ENCODE data around the gene ITGA11. TPM values are rescaled to one million over a fixed set of nuclear protein-coding genes. Genes with fewer than 3 reads are reported as not detected.

The ITGA11 gene
- total and polyA plus RNA-seq, 5 donors: 11.6 to 34.0 (median 20.4) TPM

GRCh38 chr15:68321229-68321628 lies 110.7 kb downstream of the ITGA11 start:
- WGBS: 89% methylated on average over 7 of the region's 7 CpGs
- DNase-seq: no peak
- no peak overlapping the region for H3K4me3 ChIP-seq (ENCODE audit: low read length)
- no peak overlapping the region for H3K27ac ChIP-seq (ENCODE audit: low read length)
- intact Hi-C loops (cut with DNase I): no loop called here
- no peak for ATAC-seq
- no peaks in the 10 kb centered on the region for H3K27me3 ChIP-seq (ENCODE audit: control insufficient read depth, insufficient read depth)
- H3K9me3 ChIP-seq (ENCODE audit: control insufficient read depth, low read length): no peaks in the 10 kb centered on the region
- no peaks in the 10 kb centered on the region for H3K4me1 ChIP-seq (ENCODE audit: control insufficient read depth, insufficient read depth, low read length)

DNA sequence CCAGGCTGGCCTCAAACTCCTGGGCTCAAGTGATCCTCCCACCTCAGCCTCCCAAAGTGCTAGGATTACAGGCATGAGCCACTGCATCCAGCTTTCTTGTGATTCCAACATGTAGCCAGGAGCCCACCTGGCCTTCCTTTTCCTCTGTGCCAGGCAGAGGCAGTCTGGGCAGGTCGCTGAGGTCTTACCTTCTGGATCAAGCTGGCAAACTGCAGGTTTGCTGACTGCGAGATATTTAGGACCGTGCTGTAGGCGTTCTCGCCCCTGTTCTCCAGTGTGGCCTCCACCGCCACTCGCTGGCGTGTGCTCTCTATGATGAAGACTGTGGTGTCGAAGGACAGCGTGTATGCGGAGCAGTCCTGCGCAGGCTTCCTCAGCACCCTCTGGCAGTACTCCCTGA lies 112.0 kb downstream of the ITGA11 start:
- Histone ChIP-seq H3K9me3 (ENCODE audit: control insufficient read depth, low read length) (no peaks in the 10 kb centered on the region), H3K27me3 (ENCODE audit: control insufficient read depth, insufficient read depth) (no peaks in the 10 kb centered on the region), H3K4me3 (ENCODE audit: low read length) (no peak overlapping the region), H3K4me1 (ENCODE audit: control insufficient read depth, insufficient read depth, low read length) (no peaks in the 10 kb centered on the region), H3K27ac (ENCODE audit: low read length) (no peak overlapping the region)
- 97% methylated on average over 12 of the region's 12 CpGs for WGBS
- DNase-seq (peak in 1 of 3 donors; percentile 27), ATAC-seq (no peak)
- intact Hi-C loops (cut with DNase I): no loop called here

- WGBS: 89% methylated on average over 18 of the region's 18 CpGs
- no peak for ATAC-seq
- intact Hi-C loops (cut with DNase I): no loop called here
These were observed 112.7 kb downstream of the ITGA11 start for GRCh38 chr15:68318931-68319909.

DNA sequence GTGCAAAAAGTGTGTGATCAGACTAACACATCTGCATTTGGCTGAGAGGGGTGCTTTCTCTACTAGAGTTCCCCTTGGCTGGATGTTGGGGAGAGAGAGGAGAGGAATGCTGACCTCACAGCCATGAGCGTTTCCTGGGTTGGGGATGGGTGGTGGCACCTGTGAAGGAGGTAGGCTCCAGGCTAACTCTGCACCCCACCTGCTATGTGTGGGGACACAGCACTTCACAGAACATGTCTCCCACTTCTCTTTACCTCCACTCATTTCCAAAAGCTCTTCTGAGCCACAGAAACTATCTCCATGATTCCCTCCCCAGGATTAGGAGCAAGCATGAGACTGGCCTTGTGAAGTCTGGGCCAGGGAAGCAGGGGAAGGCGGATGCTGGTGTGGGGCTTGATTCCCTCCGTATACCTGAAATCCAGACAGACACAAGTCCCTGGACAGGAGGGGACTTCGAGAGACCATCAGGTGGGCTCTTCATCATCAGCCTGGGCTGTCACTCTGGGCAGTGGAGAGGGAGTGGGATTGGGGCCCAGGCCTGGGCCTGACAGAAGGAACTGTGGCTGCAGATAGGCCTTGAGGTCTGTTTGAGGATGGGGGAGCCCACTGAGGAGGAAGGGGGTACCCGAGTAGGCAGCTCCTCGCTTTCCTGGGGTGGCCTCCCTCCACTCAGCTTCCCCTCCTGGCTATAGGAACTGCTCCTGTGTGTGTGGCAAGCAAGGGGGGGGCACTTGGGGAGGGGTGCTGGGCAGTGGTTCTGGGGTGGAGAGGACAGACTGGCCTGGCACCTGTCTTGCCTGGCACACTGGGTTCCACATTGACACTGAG lies 113.7 kb downstream of the ITGA11 start:
- H3K27ac ChIP-seq (ENCODE audit: low read length): no peak overlapping the region
- intact Hi-C loops (cut with DNase I): no loop called here
- ATAC-seq: no peak

More at GRCh38 chr15:68318931-68319909, 112.7 kb downstream of the ITGA11 start:
- Histone ChIP-seq H3K9me3 (ENCODE audit: control insufficient read depth, low read length) (no peaks in the 10 kb centered on the region), H3K4me1 (ENCODE audit: control insufficient read depth, insufficient read depth, low read length) (no peaks in the 10 kb centered on the region), H3K27ac (ENCODE audit: low read length) (no peak overlapping the region), H3K4me3 (ENCODE audit: low read length) (no peak overlapping the region), H3K27me3 (ENCODE audit: control insufficient read depth, insufficient read depth) (no peaks in the 10 kb centered on the region)
- DNase-seq: peak in 1 of 3 donors; percentile 28

DNA sequence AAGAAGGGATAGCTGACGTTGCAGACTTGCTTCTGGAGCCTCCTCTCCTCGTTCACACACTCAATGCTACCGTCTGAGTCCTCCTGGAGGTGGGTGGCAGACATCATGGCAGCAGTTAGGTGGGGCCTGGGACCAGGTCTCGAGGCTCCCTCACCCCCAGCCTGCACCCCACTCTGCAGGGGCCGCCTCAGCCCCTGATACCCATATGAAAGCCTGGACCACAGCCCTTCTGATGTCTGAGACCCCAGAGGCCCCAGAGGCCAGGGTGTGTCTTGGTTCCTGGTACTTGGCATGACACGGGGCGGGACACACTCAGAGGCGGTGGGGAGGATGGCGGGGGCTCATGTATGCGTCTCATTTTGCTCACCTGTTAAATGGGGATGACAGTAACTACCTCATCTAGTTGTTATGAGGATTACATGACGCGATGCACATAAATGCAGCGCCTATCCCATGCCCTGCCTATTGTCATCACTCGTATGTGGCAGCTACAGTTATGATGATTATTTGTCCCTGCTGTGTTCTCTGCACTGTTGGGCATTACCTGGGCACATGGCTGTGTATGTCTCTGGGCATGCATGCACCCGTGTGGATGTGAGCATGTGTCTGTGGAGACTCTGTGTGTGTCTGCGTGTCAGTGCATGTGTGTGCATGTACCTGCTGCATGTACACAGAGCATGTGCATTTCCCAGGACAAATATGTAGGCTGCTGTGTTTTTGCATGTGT lies 114.5 kb downstream of the ITGA11 start:
- intact Hi-C loops (cut with DNase I): no loop called here
- no peak for ATAC-seq
- 93% methylated on average over 16 of the region's 16 CpGs for WGBS

More for the DNA sequence above, 113.7 kb downstream of the ITGA11 start:
- H3K4me1 ChIP-seq (ENCODE audit: control insufficient read depth, insufficient read depth, low read length): no peaks in the 10 kb centered on the region
- H3K27me3 ChIP-seq (ENCODE audit: control insufficient read depth, insufficient read depth): no peaks in the 10 kb centered on the region
- no peaks in the 10 kb centered on the region for H3K9me3 ChIP-seq (ENCODE audit: control insufficient read depth, low read length)
- WGBS: 95% methylated on average over 6 of the region's 6 CpGs
- peak in 1 of 3 donors; percentile 4 for DNase-seq
- H3K4me3 ChIP-seq (ENCODE audit: low read length): no peak overlapping the region

DNA sequence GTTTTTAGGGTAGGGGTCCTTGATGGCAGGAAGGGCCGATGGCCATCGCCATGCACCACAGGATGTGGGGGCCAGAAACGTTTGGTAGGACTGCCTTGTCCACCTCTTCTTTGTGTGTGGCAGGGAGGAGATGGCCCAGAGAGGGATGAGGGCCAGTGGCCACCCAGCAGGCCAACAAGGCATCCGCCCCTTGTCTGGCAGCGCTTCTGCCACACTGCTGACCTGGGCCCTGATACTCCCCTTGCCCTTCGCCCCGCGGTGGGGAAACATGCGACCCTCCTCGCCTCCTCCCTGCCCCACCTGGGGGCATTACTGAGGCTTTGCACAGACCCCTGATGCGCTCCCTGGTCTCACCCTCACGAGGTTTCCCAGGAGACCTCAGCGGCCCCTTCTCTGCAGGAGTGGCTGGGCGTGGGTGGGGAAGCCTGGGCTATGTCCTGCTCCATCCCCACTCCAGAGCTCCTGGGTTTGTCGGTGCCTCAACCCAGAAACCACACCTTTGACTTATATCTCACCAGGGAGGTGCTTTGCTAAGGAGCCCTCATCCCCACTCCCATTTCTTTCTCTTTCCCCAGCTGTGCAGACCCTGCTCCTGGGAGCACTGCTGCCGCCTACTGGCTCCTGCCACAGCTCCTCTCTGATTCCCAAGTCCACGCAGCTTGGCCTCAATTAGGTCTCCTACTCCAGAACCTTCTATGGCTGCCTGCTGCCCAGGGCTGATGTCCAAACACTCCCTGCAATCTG lies 115.7 kb downstream of the ITGA11 start:
- H3K27ac ChIP-seq (ENCODE audit: low read length): no peak overlapping the region
- no peak overlapping the region for H3K4me3 ChIP-seq (ENCODE audit: low read length)
- no peak for DNase-seq
- WGBS: 68% methylated on average over 17 of the region's 17 CpGs
- no peaks in the 10 kb centered on the region for H3K4me1 ChIP-seq (ENCODE audit: control insufficient read depth, insufficient read depth, low read length)
- intact Hi-C loops (cut with DNase I): no loop called here
- H3K9me3 ChIP-seq (ENCODE audit: control insufficient read depth, low read length): no peaks in the 10 kb centered on the region
- ATAC-seq: peak in 1 of 2 donors; percentile 4
- no peaks in the 10 kb centered on the region for H3K27me3 ChIP-seq (ENCODE audit: control insufficient read depth, insufficient read depth)

More for the DNA sequence above, 114.5 kb downstream of the ITGA11 start:
- Histone ChIP-seq H3K4me1 (ENCODE audit: control insufficient read depth, insufficient read depth, low read length) (no peaks in the 10 kb centered on the region), H3K27ac (ENCODE audit: low read length) (no peak overlapping the region), H3K27me3 (ENCODE audit: control insufficient read depth, insufficient read depth) (no peaks in the 10 kb centered on the region), H3K9me3 (ENCODE audit: control insufficient read depth, low read length) (no peaks in the 10 kb centered on the region), H3K4me3 (ENCODE audit: low read length) (no peak overlapping the region)
- no peak for DNase-seq

DNA sequence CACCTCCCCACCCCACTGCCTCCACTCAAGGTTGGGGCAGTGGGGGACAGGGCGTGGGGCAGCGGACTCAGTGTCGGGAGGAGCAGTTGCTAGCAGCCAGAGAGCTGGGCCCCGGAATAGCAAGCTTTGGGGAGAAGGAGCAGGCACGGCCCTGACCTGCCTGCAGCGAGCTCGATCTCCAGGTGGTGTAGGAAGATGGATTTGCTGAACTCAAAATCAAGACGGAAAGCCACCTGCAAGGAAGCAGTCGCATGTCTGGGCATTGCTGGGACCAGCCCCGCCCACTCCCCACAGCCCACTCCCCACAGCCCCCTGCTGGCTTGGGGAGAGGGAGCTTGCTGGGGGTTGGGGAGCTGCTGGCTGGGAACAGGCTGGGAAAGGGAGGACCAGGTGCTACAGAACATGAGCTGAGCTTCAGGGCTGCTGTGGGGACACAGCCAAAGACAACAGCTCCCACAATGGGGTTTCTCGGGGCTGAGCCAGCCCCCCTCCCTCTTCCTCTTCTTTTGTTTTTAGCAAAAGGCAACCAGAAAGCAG lies 116.4 kb downstream of the ITGA11 start:
- intact Hi-C loops (cut with DNase I): no loop called here
- Histone ChIP-seq H3K4me3 (ENCODE audit: low read length) (no peak overlapping the region), H3K4me1 (ENCODE audit: control insufficient read depth, insufficient read depth, low read length) (no peaks in the 10 kb centered on the region), H3K27me3 (ENCODE audit: control insufficient read depth, insufficient read depth) (no peaks in the 10 kb centered on the region), H3K27ac (ENCODE audit: low read length) (no peak overlapping the region), H3K9me3 (ENCODE audit: control insufficient read depth, low read length) (no peaks in the 10 kb centered on the region)
- 76% methylated on average over 11 of the region's 11 CpGs for WGBS
- DNase-seq (no peak), ATAC-seq (peak in 1 of 2 donors; percentile 63)

DNA sequence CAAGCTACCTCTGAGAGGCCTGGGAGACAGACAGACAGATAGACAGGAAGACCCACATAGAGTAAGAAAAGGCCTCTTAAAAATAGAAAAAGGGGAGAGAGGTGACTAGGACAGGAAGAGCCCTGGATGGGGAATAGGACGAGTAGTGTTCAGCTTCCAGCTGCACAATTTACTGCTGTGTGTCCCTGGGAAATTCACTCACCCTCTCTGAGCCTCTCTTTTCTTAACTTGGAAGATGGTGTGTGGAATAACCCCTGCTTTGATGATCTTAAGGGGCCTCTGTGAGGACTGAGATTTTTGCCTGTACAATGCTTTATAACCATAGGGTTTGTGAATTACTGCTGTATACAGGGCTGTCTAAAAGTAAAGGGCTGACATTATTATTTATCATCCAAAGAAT lies 116.9 kb downstream of the ITGA11 start:
- H3K27me3 ChIP-seq (ENCODE audit: control insufficient read depth, insufficient read depth): no peaks in the 10 kb centered on the region
- H3K27ac ChIP-seq (ENCODE audit: low read length): no peak overlapping the region
- intact Hi-C loops (cut with DNase I): no loop called here
- no peak for ATAC-seq
- no peaks in the 10 kb centered on the region for H3K4me1 ChIP-seq (ENCODE audit: control insufficient read depth, insufficient read depth, low read length)
- no peak overlapping the region for H3K4me3 ChIP-seq (ENCODE audit: low read length)
- no peak for DNase-seq
- 74% methylated on average over 1 of the region's 1 CpG for WGBS
- H3K9me3 ChIP-seq (ENCODE audit: control insufficient read depth, low read length): no peaks in the 10 kb centered on the region

DNA sequence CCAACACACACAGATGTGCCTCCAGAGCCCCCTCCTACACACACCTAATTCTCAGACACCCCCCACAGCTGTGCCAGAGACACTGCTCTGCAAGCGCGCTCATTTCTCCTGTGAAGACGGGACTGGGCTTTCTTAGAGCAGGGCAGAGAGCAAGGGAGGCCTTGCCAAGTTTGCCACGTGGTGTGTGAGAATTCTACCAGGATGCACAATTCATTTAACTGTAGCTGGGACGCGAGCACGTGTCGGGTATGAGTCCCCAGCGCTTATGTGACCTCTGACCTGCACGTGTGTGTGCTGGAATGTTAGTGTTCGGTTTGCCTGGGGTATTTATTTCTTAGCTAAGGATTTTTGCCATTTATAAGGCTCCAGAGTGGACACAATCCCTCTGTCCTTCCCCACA lies 117.4 kb downstream of the ITGA11 start:
- 81% methylated on average over 11 of the region's 11 CpGs for WGBS

More for the DNA sequence above, 117.4 kb downstream of the ITGA11 start:
- Histone ChIP-seq H3K4me3 (ENCODE audit: low read length) (no peak overlapping the region), H3K4me1 (ENCODE audit: control insufficient read depth, insufficient read depth, low read length) (no peaks in the 10 kb centered on the region), H3K27ac (ENCODE audit: low read length) (no peak overlapping the region), H3K9me3 (ENCODE audit: control insufficient read depth, low read length) (no peaks in the 10 kb centered on the region), H3K27me3 (ENCODE audit: control insufficient read depth, insufficient read depth) (no peaks in the 10 kb centered on the region)
- ATAC-seq (no peak), DNase-seq (peak in 1 of 3 donors; percentile 23)
- intact Hi-C loops (cut with DNase I): no loop called here

Measured in right cardiac atrium (tissue), 5 donors.